Ovary (tissue), 3 donors: ENCODE data around the gene ACSF3.

Experiments used
- CTCF ChIP-seq, 3 donors: fragments of 450-650 bp in 2 of 3; fragments of 200-600 bp in 1 of 3; IDR thresholded peaks; one replicate each; pipeline versions ENCODE4 v1.5.1 to v1.8.0; 2016 to 2022; ENCODE audit warnings: antibody characterized with exemption in 3 of 3, mild to moderate bottlenecking in 1 of 3
- EP300 ChIP-seq: sonication (generic); formaldehyde crosslinking; IDR thresholded peaks from one replicate; pipeline ENCODE4 v1.6.1; 2017; ENCODE audit warnings: antibody characterized with exemption
- POLR2A ChIP-seq: fragments of 450-650 bp; IDR thresholded peaks from one replicate; pipeline ENCODE4 v1.6.1; 2017; ENCODE audit warnings: antibody characterized with exemption, mild to moderate bottlenecking, moderate library complexity
- donor health status: DM: no; HTN: no; CAD: no.

- TF ChIP-seq CTCF (IDR thresholded peaks at IDR 0.05) (no peak), POLR2A (no peak), EP300 (no peak)
Observed at GRCh38 chr16:89065458-89065822, 28.2 kb upstream of the ACSF3 start.
